ENCODE data around the gene SPATA1.

The SPATA1 gene

DNA sequence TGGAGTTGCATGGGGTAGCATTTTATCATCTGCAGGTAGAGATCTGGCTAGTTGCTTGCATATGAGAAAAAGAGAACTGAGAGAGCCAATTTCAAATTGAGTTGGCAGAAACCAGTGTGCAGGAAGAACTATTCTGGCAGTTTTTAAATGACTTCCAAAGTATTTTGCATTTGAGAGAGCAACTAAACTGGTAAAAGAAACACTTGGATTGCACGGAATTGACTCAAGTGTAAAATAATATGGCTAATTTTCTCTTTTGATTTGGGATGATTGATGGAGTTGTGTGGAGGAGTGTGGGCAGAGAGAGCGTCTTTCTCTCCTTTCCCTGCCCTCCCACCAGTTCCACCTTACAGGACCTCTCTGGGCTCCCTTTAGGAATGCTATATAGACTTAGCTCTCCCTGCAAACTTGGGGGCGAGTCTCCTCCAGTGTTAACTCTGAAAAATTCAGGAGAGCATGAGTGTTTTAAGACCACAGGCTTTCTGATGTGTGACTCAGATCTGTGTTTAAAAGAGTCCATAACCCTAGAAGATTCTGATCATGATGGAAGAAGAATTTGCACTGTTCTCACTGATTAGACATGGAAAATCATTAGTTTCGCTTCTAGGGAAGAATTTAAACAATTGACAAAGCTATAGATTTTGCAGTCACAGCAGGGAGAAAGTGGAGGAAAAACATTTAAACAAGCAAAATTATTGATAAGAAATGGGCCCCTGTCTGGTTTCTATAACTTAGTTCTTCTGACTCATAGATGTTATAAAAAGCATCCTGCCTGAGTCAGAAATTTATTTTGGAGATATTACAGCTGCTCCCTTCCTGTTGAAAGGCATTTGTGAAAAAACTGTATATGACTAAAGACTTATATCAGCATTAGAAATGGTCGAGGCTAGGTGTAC lies 92.9 kb downstream of the SPATA1 start:
- peak overlapping the region; percentile 16 for H3K4me3 ChIP-seq (ENCODE audit: control insufficient read depth, low read depth, low read length)
- TF ChIP-seq, protein P1, sequence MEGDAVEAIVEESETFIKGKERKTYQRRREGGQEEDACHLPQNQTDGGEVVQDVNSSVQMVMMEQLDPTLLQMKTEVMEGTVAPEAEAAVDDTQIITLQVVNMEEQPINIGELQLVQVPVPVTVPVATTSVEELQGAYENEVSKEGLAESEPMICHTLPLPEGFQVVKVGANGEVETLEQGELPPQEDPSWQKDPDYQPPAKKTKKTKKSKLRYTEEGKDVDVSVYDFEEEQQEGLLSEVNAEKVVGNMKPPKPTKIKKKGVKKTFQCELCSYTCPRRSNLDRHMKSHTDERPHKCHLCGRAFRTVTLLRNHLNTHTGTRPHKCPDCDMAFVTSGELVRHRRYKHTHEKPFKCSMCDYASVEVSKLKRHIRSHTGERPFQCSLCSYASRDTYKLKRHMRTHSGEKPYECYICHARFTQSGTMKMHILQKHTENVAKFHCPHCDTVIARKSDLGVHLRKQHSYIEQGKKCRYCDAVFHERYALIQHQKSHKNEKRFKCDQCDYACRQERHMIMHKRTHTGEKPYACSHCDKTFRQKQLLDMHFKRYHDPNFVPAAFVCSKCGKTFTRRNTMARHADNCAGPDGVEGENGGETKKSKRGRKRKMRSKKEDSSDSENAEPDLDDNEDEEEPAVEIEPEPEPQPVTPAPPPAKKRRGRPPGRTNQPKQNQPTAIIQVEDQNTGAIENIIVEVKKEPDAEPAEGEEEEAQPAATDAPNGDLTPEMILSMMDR (IDR thresholded peaks at IDR 0.05; ENCODE audit: control insufficient read depth, insufficient read depth, low read depth, low read length, missing control alignments), result no peak
- peak; percentile 40 for DNase-seq (ENCODE audit: low read depth)

DNA sequence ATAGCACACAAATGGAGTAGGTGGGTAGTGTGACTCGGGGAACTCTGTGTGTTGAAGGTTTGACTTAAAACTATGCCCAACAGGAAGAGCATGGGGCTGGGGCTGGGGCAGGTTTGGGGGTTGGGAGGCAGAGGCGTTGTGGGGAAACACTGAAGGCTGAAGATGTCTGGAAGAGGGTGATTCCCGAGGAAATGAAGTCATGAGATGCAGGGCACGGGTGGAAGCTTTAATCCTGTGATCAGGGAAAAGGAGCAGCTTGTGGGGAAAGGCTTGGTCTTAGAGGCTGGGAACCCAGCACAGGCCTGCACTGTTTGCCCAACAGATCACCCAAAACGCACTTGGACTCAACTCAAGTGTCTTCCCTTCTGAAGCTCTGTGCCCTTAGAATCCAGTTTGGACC lies 94.6 kb downstream of the SPATA1 start:
- no peak for DNase-seq (ENCODE audit: low read depth)
- H3K4me3 ChIP-seq (ENCODE audit: control insufficient read depth, low read depth, low read length), result no peak overlapping the region
- TF ChIP-seq, protein P1 (IDR thresholded peaks at IDR 0.05; ENCODE audit: control insufficient read depth, insufficient read depth, low read depth, low read length, missing control alignments), result no peak

GRCh38 chr1:84603223-84603622 lies 97.0 kb downstream of the SPATA1 start:
- H3K4me3 ChIP-seq (ENCODE audit: control insufficient read depth, low read depth, low read length), result peak overlapping the region; percentile 44
- DNase-seq (ENCODE audit: low read depth), result no peak
- TF ChIP-seq, protein P1 (IDR thresholded peaks at IDR 0.05; ENCODE audit: control insufficient read depth, insufficient read depth, low read depth, low read length, missing control alignments), result no peak

DNA sequence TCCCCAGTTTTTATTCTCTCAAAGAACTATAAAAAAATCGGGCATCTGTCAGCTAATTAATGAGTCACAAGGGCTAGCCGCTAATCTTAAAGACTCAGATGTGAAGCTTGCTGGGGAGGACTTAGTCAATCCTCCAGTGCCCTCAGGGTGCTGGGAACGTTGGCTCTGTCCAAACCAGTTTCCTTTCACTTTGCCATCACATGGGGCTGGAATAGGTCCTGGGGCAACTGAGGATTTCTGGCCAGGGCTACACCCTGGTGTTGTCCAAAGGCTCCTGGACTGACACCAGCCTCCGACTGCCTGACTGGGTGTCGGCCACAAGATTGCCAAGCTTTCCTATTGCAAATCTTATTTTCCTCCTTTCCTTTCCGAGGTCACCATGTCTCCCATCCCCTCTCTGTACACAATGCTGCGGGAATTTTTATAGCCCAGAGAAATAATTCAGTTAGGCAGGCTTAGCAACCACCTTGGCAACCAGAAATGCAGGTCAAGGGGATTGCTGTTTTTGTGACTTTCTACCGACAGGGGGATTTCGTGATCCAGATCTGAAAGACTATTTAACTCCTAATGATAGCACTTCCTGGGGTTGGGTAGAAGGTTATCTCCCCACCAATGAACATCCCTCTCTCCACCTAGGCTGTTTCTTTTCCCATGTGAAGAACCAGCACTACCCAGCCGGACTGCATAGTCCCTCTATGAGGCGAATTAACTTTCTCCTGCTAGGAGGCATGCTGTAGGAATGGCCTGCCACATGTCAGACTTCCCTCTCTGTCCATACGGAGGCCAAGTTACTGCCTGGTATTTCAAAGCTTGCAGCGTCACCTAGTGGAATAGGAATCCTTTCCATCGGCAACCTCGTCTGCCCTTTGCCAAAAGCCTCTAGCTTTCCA lies 98.0 kb downstream of the SPATA1 start:
- peak; percentile 92 for DNase-seq (ENCODE audit: low read depth)
- TF ChIP-seq, protein P1 (IDR thresholded peaks at IDR 0.05; ENCODE audit: control insufficient read depth, insufficient read depth, low read depth, low read length, missing control alignments), result peak; percentile 84
- peak overlapping the region; percentile 44 for H3K4me3 ChIP-seq (ENCODE audit: control insufficient read depth, low read depth, low read length)

GRCh38 chr1:84605157-84605556 lies 99.0 kb downstream of the SPATA1 start:
- TF ChIP-seq, protein P1 (IDR thresholded peaks at IDR 0.05; ENCODE audit: control insufficient read depth, insufficient read depth, low read depth, low read length, missing control alignments), result no peak
- no peak overlapping the region for H3K4me3 ChIP-seq (ENCODE audit: control insufficient read depth, low read depth, low read length)
- no peak for DNase-seq (ENCODE audit: low read depth)

DNA sequence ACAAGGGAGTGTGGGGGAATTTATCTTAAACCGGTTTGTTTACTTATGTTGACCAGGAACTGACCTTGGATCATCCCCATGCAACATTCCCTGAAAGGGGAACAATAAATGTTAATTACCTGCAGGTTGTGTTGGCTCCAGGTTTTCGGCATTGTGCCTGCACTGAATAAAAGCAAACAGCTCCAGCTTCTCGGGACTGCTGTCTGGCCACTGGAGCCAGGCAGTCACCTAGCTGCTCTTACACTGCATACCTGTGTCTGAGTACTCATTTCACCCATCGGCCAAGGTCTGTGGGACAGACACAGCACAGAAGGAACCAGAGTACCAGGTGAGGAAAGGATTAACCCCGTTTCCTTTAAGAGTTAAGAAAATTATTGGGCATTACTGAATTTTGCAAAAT lies 100.8 kb downstream of the SPATA1 start:
- TF ChIP-seq, protein P1 (IDR thresholded peaks at IDR 0.05; ENCODE audit: control insufficient read depth, insufficient read depth, low read depth, low read length, missing control alignments), result no peak
- H3K4me3 ChIP-seq (ENCODE audit: control insufficient read depth, low read depth, low read length), result no peak overlapping the region
- DNase-seq (ENCODE audit: low read depth), result no peak

All from AG09309 (cell line).